MCF 10A (cell line): ENCODE data around the gene SHISA9. TPM values are rescaled to one million over a fixed set of nuclear protein-coding genes. Genes with fewer than 3 reads are reported as not detected.
A peak's percentile ranks its signal among the peaks of the same experiment; 100 is the strongest.

Source experiments
- BruUV-seq: library from RNA; stranded (reverse); fragments of 400-500 nt; replicated peaks from 2 replicates; lab custom pipeline; 2021; lab: Mats Ljungman, UMichigan
- CTCF ChIA-PET: fragments of 300-600 bp; sonication (Branson Sonifier 250); formaldehyde crosslinking; extraction: SDS; loops from one replicate; lab custom pipeline; 2021; ENCODE audit warnings: antibody characterized with exemption, inconsistent platforms; lab: Yijun Ruan, JAX
- POLR2A ChIA-PET: fragments of 300-600, 350-650 bp; sonication (Branson Sonifier 250); formaldehyde crosslinking; extraction: SDS; loops from one replicate; lab custom pipeline; 2020; ENCODE audit warnings: antibody characterized with exemption, inconsistent platforms; lab: Yijun Ruan, JAX
- DNase-seq: peaks from one replicate; pipeline ENCODE4 v3.0.0-alpha.2; 2018; ENCODE audit not compliant: unreplicated experiment
- H3K27ac Mint-ChIP-seq: one replicate; pipeline ENCODE4 v1.8.0; 2022; ENCODE audit warnings: mild to moderate bottlenecking, low read depth, mixed read lengths; ENCODE audit not compliant: unreplicated experiment
- H3K27me3 Mint-ChIP-seq: one replicate; pipeline ENCODE4 v1.8.0; 2022; ENCODE audit warnings: mixed read lengths; ENCODE audit not compliant: insufficient read depth, unreplicated experiment
- H3K36me3 Mint-ChIP-seq: one replicate; pipeline ENCODE4 v1.8.0; 2022; ENCODE audit warnings: mild to moderate bottlenecking, moderate library complexity, mixed read lengths; ENCODE audit not compliant: insufficient read depth, unreplicated experiment
- H3K4me1 Mint-ChIP-seq: one replicate; pipeline ENCODE4 v1.8.0; 2022; ENCODE audit warnings: mixed read lengths; ENCODE audit not compliant: insufficient read depth, unreplicated experiment
- H3K4me3 Mint-ChIP-seq: one replicate; pipeline ENCODE4 v1.8.0; 2022; ENCODE audit warnings: mild to moderate bottlenecking, moderate library complexity, mixed read lengths; ENCODE audit not compliant: unreplicated experiment
- H3K9me3 Mint-ChIP-seq: one replicate; pipeline ENCODE4 v1.8.0; 2022; ENCODE audit warnings: mixed read lengths; ENCODE audit not compliant: unreplicated experiment
- CTCF ChIP-seq: fragments of 200-600 bp; IDR thresholded peaks from one replicate; pipeline ENCODE4 v1.8.0; 2022; ENCODE audit warnings: antibody characterized with exemption, mild to moderate bottlenecking; ENCODE audit not compliant: unreplicated experiment
- intact Hi-C: fragments of 100-400 bp; cut with micrococcal nuclease; formaldehyde crosslinking; loops from 2 replicates; pipeline ENCODE4 v1.14.1; 2022
- total RNA-seq: library from RNA; stranded (reverse); gene quantifications from 2 replicates; pipeline ENCODE4 v1.2.3, GENCODE V29; 2022

Gene SHISA9
- total RNA-seq, 1 experiment from 2014 or later: 8.0 TPM

DNA sequence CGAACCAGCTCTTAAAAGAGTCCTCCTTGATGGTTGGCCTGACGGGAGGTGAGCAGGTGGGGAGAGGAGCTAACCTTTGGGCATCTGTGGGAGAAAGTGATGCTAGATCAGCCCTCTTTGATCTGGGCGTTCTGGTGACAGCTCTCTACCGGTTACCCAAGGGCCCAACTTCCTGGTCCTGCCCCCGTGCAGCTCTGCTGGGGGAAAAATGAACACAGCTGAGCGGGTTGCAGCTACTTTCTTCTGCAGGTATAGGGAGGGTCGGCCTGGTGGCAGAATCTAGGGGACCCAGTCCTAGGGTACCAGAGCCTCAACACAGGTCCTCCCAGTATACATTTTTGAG is 2.9 kb downstream of the SHISA9 start:
- Mint-ChIP-seq H3K36me3 (no peaks in the 10 kb centered on the region), H3K27ac (no peak overlapping the region), H3K4me3 (peak overlapping the region; percentile 81), H3K9me3 (no peaks in the 10 kb centered on the region), H3K27me3 (peaks cover 11% of the 10 kb centered on the region), H3K4me1 (no peaks in the 10 kb centered on the region)
- no peak for DNase-seq
- POLR2A ChIA-PET: interaction anchor here (0.6 kb wide), 1 partner anchor 586 kb away, joined by 3 read pairs; no protein-coding TSS in a partner anchor
- intact Hi-C loops: no loop called here
- CTCF ChIA-PET: interaction anchor here (0.6 to 0.7 kb wide), 2 partner anchors 17 to 202 kb away, joined by 3 read pairs; no protein-coding TSS in a partner anchor
- TF ChIP-seq CTCF: no peak
- no TSS peak for BruUV-seq

- intact Hi-C loops: no loop called here
- no TSS peak for BruUV-seq
- POLR2A ChIA-PET: no interaction called here
- Mint-ChIP-seq H3K4me3 (no peak overlapping the region), H3K4me1 (no peaks in the 10 kb centered on the region), H3K36me3 (no peaks in the 10 kb centered on the region), H3K27me3 (no peaks in the 10 kb centered on the region), H3K9me3 (no peaks in the 10 kb centered on the region), H3K27ac (no peak overlapping the region)
- CTCF ChIA-PET: no interaction called here
- no peak for TF ChIP-seq CTCF
- DNase-seq: no peak
Measured at GRCh38 chr16:12906271-12906670, 4.9 kb downstream of the SHISA9 start.

DNA sequence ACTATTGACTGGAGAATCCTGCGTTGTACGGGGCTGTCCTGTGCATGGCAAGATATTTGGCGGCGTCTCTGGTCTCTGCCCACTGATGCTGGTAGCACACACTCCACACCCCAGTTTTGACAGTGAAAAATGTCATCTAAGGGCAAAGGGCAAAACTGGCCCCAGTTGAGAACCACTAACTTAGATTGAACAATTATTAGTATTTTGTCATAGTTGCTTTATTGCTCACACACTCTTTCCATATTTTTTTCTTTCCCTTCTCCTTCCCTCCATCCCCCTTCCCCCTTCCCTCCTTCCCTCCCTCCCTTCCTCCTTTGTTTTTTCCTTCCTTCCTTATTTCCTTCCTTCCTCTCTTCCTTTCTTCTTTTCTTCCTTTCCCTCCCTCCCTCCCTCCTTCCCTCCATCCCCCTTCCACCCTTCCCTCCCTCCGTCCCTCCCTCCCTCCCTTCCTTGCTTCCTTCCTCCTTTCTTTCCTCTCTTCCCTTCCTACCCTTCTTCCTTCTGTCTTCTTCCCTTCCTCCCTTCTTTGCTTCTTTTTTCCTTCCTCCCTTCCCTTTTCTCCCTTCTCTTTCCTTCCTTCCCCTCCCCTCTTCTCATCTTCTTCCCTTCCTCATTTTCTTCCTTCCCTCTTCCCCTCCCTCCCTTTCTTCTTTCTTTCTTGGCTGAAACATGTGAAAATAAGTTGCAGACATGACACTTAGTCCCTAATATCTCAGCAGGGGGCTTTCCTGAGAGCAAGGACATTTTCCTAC is 5.5 kb downstream of the SHISA9 start:
- H3K4me3 Mint-ChIP-seq: no peak overlapping the region
- H3K9me3 Mint-ChIP-seq: no peaks in the 10 kb centered on the region
- no peak for TF ChIP-seq CTCF
- H3K27ac Mint-ChIP-seq: no peak overlapping the region
- CTCF ChIA-PET: no interaction called here
- no peak for DNase-seq
- no peaks in the 10 kb centered on the region for H3K36me3 Mint-ChIP-seq
- BruUV-seq: no TSS peak
- no peaks in the 10 kb centered on the region for H3K4me1 Mint-ChIP-seq
- POLR2A ChIA-PET: no interaction called here
- intact Hi-C loops: no loop called here
- no peaks in the 10 kb centered on the region for H3K27me3 Mint-ChIP-seq

DNA sequence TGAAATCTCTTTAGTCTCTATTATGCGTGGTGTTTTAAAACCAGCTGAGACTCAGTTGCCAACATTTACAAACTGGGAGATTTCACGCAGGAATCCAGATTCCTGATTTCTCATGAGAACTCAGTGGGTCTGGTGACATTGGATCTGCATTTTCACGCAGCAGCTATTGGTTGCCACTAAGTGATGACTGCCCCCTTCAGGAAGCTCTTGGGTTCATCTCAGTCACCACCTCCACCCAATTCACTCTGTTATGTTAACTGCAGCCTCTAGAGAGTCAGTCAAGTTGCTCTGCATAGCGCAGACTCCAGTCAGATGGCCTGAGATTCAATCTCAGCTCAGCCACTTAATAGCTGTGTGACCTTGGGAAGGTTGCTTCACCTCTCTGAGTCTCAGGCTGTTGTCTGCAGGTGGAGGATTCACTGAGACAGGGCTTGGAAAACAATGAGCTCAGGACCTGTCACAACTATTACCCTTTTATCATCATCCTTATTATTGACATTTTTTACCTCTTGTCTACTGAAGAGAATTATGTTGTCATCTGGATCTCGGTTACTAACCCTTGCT is 6.4 kb downstream of the SHISA9 start:
- intact Hi-C loops: no loop called here
- H3K27me3 Mint-ChIP-seq: no peaks in the 10 kb centered on the region
- no peaks in the 10 kb centered on the region for H3K9me3 Mint-ChIP-seq
- peaks cover under 1% of the 10 kb centered on the region for H3K36me3 Mint-ChIP-seq
- BruUV-seq: no TSS peak
- H3K27ac Mint-ChIP-seq: no peak overlapping the region
- DNase-seq: no peak
- H3K4me1 Mint-ChIP-seq: no peaks in the 10 kb centered on the region
- no peak for TF ChIP-seq CTCF
- H3K4me3 Mint-ChIP-seq: no peak overlapping the region
- ChIA-PET POLR2A (no interaction called here), CTCF (interaction anchor here (0.9 to 1.3 kb wide), 3 partner anchors 12 to 860 kb away, joined by 3 read pairs; no protein-coding TSS in a partner anchor)
